ENCODE data around the gene SMIM36. TPM values are rescaled to one million over a fixed set of nuclear protein-coding genes. Genes with fewer than 3 reads are reported as not detected.

Gene SMIM36
- total RNA-seq, 1 donor from 2014 or later: not detected

DNA sequence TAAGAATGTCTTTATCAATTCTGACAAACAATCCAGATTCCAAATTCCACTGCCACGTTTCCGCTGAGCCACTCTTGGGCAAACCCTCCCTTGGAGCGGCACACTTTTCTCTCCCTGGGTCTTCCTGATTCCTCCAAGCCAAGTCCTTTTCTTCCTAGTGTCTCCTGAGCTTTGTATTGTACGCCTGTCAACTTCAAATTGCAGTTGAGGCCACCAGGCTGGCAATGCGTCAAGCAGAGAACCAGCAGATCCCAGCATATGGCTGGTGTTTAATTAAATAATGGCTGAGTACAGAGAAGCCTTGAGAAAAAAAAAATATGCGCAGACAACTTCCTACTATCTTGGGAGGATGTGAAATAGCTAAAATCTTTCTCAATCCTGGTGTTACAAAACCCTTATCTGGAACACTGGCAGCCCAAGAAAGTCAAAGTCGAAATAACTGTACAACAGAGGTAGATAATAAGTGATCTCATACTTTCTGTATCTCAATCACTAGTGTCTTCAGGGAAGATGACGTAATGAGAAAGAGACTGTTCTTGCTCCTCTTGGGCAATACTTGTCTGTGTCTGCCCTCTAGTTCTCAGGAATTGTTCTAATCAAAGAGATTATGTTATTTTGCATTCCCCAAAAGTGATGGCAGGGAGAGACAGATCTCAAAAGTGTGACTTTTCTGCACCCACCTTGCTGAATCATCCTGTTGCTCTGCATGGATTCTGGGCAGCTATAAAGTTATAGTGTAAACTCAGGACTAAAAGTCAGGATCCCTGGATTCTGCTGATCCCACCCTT lies 15.0 kb downstream of the SMIM36 start:
- no peaks in the 10 kb centered on the region for H3K4me1 ChIP-seq
- no peak for DNase-seq (ENCODE audit: low spot score in 2 of 2)
- no peak for TF ChIP-seq CTCF (IDR thresholded peaks at IDR 0.05)
- no peaks in the 10 kb centered on the region for H3K9me3 ChIP-seq
- H3K27me3 ChIP-seq: no peaks in the 10 kb centered on the region
- H3K36me3 ChIP-seq: no peaks in the 10 kb centered on the region
- H3K4me3 ChIP-seq: no peak overlapping the region
- intact Hi-C loops (cut with DNase I): no loop called here
- no peak overlapping the region for H3K27ac ChIP-seq

DNA sequence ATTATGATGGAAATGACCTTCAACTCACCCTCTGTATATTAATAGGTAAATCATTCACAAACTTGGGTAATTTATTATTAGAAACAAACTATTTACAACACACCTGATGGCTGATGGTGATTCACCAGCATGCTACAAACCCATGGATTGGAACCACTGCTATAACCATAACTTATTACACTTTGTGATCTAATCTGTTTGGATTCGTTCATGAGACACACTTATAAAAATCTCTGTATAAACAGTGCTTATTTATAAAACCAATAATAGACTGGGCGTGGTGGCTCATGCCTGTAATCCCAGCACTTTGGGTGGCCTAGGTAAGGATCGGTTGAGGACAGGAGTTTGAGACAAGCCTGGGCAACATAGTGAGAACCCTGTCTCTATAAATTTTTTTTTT lies 16.0 kb downstream of the SMIM36 start:
- Histone ChIP-seq H3K4me1 (no peaks in the 10 kb centered on the region), H3K4me3 (no peak overlapping the region), H3K9me3 (no peaks in the 10 kb centered on the region), H3K27me3 (no peaks in the 10 kb centered on the region), H3K36me3 (no peaks in the 10 kb centered on the region), H3K27ac (no peak overlapping the region)
- intact Hi-C loops (cut with DNase I): no loop called here
- TF ChIP-seq CTCF (IDR thresholded peaks at IDR 0.05): no peak
- no peak for DNase-seq (ENCODE audit: low spot score in 2 of 2)

DNA sequence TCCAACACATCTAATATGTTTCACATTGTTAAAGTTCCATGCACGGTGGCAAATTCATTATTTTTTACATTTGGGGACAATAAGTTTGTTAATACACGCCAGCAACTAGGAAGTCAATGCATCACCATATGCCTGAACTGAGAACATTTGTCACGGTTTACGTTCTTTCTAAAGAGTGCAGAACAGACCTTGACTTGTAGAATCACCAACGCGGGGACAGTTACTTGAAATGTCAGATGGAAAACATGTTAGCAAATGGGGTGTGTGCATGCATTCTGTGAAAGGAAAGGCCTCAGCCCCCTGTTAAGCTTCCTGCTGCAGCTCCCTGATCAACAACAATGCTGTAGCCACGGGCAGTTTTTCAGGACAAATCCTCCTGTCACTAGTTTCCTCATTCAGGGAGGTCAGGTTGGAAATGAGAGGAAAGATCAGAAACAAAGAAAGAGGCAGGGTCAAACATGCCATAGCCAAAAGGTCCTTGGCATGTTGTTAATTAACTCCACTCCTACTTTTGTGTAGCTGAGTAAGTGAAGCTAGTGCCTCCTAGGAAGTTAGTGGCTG lies 18.4 kb downstream of the SMIM36 start:
- no peak overlapping the region for H3K27ac ChIP-seq
- H3K9me3 ChIP-seq: no peaks in the 10 kb centered on the region
- no peaks in the 10 kb centered on the region for H3K36me3 ChIP-seq
- no peak for DNase-seq (ENCODE audit: low spot score in 2 of 2)
- H3K4me3 ChIP-seq: no peak overlapping the region
- intact Hi-C loops (cut with DNase I): no loop called here
- no peaks in the 10 kb centered on the region for H3K27me3 ChIP-seq
- H3K4me1 ChIP-seq: no peaks in the 10 kb centered on the region
- TF ChIP-seq CTCF (IDR thresholded peaks at IDR 0.05): no peak

DNA sequence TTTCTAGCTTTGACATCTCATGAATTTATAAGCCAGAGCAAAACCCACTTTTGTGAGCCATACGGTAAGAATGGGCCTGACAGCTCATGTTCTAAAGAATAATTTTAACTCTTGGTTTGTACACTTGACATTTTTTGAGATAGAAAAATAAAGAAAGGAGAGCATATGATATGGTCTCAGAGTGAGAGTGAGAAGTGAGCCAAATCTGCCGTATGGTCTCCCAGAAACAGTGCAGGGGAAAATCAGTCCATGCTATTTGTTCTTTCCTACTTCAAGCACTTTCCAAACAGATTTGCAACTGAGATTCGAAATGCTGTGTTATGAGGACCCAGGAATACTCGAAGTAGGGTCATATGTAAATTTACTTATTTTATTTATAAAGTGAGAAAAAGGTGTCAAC lies 20.9 kb downstream of the SMIM36 start:
- Histone ChIP-seq H3K4me3 (no peak overlapping the region), H3K9me3 (no peaks in the 10 kb centered on the region), H3K4me1 (no peaks in the 10 kb centered on the region), H3K27ac (no peak overlapping the region), H3K27me3 (no peaks in the 10 kb centered on the region), H3K36me3 (no peaks in the 10 kb centered on the region)
- DNase-seq (ENCODE audit: low spot score in 2 of 2): no peak
- intact Hi-C loops (cut with DNase I): no loop called here
- TF ChIP-seq CTCF (IDR thresholded peaks at IDR 0.05): no peak

GRCh38 chr17:55487695-55488432 lies 23.4 kb downstream of the SMIM36 start:
- DNase-seq (ENCODE audit: low spot score in 2 of 2): no peak
- Histone ChIP-seq H3K4me3 (no peak overlapping the region), H3K4me1 (no peaks in the 10 kb centered on the region), H3K27me3 (no peaks in the 10 kb centered on the region), H3K9me3 (no peaks in the 10 kb centered on the region), H3K36me3 (no peaks in the 10 kb centered on the region), H3K27ac (no peak overlapping the region)
- no peak for TF ChIP-seq CTCF (IDR thresholded peaks at IDR 0.05)
- intact Hi-C loops (cut with DNase I): no loop called here

All from ascending aorta (tissue), 2 donors.